MM.1S (cell line): Measurements from ENCODE around the gene SNX5.

Experiments used
- DNase-seq: peaks from one replicate; pipeline ENCODE4 v3.0.0-alpha.2; 2015
- H2AFZ ChIP-seq: fragments of 300-600 bp; sonication (generic); 2 replicates; pipeline ENCODE4 v1.6.0; 2016; ENCODE audit warnings: antibody characterized with exemption, low read length
- H3F3A ChIP-seq: fragments of 300-600 bp; sonication (generic); 2 replicates; pipeline ENCODE4 v1.6.1; 2016; ENCODE audit warnings: mild to moderate bottlenecking, antibody characterized with exemption, low read length, moderate library complexity, mixed read lengths; ENCODE audit not compliant: insufficient read depth
- H3K27ac ChIP-seq: fragments of 300-600 bp; sonication (generic); 2 replicates; pipeline ENCODE4 v1.5.1; 2016; ENCODE audit warnings: mild to moderate bottlenecking, low read length
- H3K27me3 ChIP-seq: fragments of 300-600 bp; sonication (generic); replicated peaks from 2 replicates; pipeline ENCODE4 v1.6.0; 2016; ENCODE audit warnings: low read length; ENCODE audit not compliant: insufficient read depth
- H3K36me3 ChIP-seq: fragments of 300-600 bp; sonication (generic); replicated peaks from 2 replicates; pipeline ENCODE4 v1.6.1; 2016; ENCODE audit warnings: mild to moderate bottlenecking, low read length, mixed read lengths; ENCODE audit not compliant: insufficient read depth
- H3K4me1 ChIP-seq: fragments of 300-600 bp; sonication (generic); 2 replicates; pipeline ENCODE4 v1.6.1; 2016; ENCODE audit warnings: low read length, mixed read lengths
- H3K4me2 ChIP-seq: fragments of 300-600 bp; sonication (generic); 2 replicates; pipeline ENCODE4 v1.6.0; 2016; ENCODE audit warnings: low read depth, low read length
- H3K4me3 ChIP-seq: fragments of 300-600 bp; sonication (generic); 2 replicates; pipeline ENCODE4 v1.5.1; 2016; ENCODE audit warnings: low read length, mixed read lengths
- H3K79me2 ChIP-seq: fragments of 300-600 bp; sonication (generic); 2 replicates; pipeline ENCODE4 v1.6.1; 2016; ENCODE audit warnings: mixed run types, low read length, mixed read lengths
- H3K9ac ChIP-seq: fragments of 300-600 bp; sonication (generic); 2 replicates; pipeline ENCODE4 v1.6.1; 2016; ENCODE audit warnings: low read length, mixed read lengths
- H3K9me2 ChIP-seq: fragments of 300-600 bp; sonication (generic); replicated peaks from 2 replicates; pipeline ENCODE4 v1.6.1; 2016; ENCODE audit warnings: mild to moderate bottlenecking, low read length, mixed read lengths; ENCODE audit not compliant: insufficient read depth
- H3K9me3 ChIP-seq: fragments of 300-600 bp; sonication (generic); replicated peaks from 2 replicates; pipeline ENCODE4 v1.6.1; 2016; ENCODE audit warnings: mild to moderate bottlenecking, low read length, mixed read lengths; ENCODE audit not compliant: insufficient read depth
- H4K20me1 ChIP-seq: fragments of 300-600 bp; sonication (generic); 2 replicates; pipeline ENCODE4 v1.6.1; 2016; ENCODE audit warnings: mild to moderate bottlenecking, low read length, moderate library complexity, mixed read lengths; ENCODE audit not compliant: insufficient read depth
- EZH2 ChIP-seq: fragments of 300-600 bp; sonication (generic); optimal IDR thresholded peaks from 2 replicates; pipeline ENCODE3; 2017; ENCODE audit warnings: low read depth, mild to moderate bottlenecking, antibody characterized with exemption, low read length, mixed read lengths
- EZH2phosphoT487 ChIP-seq: fragments of 300-600 bp; sonication (generic); IDR thresholded peaks from 2 replicates; pipeline ENCODE4 v1.6.1; 2018; ENCODE audit warnings: antibody characterized with exemption, low read length
- TF ChIP-seq, protein P1 (sequence below): fragments of 300-600 bp; sonication (generic); IDR thresholded peaks from 2 replicates; pipeline ENCODE4 v1.5.1; 2016; ENCODE audit warnings: antibody characterized with exemption, low read length, mixed read lengths

The SNX5 gene

DNA sequence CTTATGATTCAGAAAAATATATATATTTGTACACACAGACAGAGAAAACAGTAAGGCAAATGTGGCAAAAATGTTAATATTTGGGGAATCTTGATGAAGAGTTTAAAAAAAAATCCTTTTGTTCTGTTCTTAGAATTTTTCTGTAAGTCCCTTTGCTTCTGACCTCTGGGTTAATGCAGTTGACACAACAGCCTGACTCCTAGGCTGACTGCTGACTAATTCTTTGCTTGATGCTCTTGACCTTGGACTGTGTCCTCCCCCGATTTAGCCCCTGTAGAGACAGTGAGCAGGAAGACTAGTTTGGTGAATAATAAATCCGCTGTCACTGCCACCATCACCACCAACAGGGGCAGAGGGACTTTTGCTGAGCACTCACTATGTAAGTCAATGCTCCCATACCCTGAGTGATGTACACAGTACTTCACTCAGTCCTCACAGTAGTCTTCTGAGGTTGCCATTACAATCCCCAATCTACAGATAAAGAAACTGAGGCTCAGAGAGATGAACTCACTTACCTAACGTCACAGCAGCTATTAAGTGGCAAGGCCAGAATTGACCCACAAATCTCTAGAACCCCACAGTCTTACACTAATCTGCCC is 71.7 kb downstream of the SNX5 start:
- Histone ChIP-seq H3K9ac (no peak overlapping the region; the same call in 1 of the 2 replicates), H3K9me3 (no peaks in the 10 kb centered on the region), H3K4me3 (no peak overlapping the region), H3K79me2 (peaks cover 10% of the 10 kb centered on the region; the same call in 1 of the 2 replicates), H3F3A (peaks cover 19% of the 10 kb centered on the region), H3K4me2 (peak overlapping the region; percentile 63; the same call in 1 of the 2 replicates), H3K4me1 (peaks cover 52% of the 10 kb centered on the region), H3K9me2 (no peaks in the 10 kb centered on the region), H2AFZ (no peak overlapping the region), H3K27me3 (no peaks in the 10 kb centered on the region), H3K27ac (peak overlapping the region; percentile 55; the same call in 1 of the 2 replicates), H4K20me1 (no peaks in the 10 kb centered on the region), H3K36me3 (no peaks in the 10 kb centered on the region)
- peak; percentile 13 for DNase-seq
- TF ChIP-seq EZH2, result no peak
- TF ChIP-seq, protein P1, sequence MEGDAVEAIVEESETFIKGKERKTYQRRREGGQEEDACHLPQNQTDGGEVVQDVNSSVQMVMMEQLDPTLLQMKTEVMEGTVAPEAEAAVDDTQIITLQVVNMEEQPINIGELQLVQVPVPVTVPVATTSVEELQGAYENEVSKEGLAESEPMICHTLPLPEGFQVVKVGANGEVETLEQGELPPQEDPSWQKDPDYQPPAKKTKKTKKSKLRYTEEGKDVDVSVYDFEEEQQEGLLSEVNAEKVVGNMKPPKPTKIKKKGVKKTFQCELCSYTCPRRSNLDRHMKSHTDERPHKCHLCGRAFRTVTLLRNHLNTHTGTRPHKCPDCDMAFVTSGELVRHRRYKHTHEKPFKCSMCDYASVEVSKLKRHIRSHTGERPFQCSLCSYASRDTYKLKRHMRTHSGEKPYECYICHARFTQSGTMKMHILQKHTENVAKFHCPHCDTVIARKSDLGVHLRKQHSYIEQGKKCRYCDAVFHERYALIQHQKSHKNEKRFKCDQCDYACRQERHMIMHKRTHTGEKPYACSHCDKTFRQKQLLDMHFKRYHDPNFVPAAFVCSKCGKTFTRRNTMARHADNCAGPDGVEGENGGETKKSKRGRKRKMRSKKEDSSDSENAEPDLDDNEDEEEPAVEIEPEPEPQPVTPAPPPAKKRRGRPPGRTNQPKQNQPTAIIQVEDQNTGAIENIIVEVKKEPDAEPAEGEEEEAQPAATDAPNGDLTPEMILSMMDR, result no peak
- TF ChIP-seq EZH2phosphoT487, result no peak

- peaks cover 48% of the 10 kb centered on the region for H3K4me1 ChIP-seq
- TF ChIP-seq EZH2phosphoT487 (no peak), EZH2 (no peak)
- TF ChIP-seq, protein P1, result no peak
- peak overlapping the region; percentile 63 for H3K4me2 ChIP-seq
- no peaks in the 10 kb centered on the region for H3K27me3 ChIP-seq
- no peaks in the 10 kb centered on the region for H3K36me3 ChIP-seq
- H3K27ac ChIP-seq, result peak overlapping the region; percentile 55; the same call in 1 of the 2 replicates
- peak overlapping the region; percentile 57; the same call in 1 of the 2 replicates for H3K4me3 ChIP-seq
- no peaks in the 10 kb centered on the region for H4K20me1 ChIP-seq
- peaks cover 16% of the 10 kb centered on the region for H3F3A ChIP-seq
- peak overlapping the region; percentile 33; the same call in 1 of the 2 replicates for H3K9ac ChIP-seq
- no peaks in the 10 kb centered on the region for H3K9me2 ChIP-seq
- H3K9me3 ChIP-seq, result no peaks in the 10 kb centered on the region
- H2AFZ ChIP-seq, result no peak overlapping the region
- no peak for DNase-seq
- H3K79me2 ChIP-seq, result peaks cover 10% of the 10 kb centered on the region; the same call in 1 of the 2 replicates
Measured at GRCh38 chr20:17896193-17896723, 72.3 kb downstream of the SNX5 start.

GRCh38 chr20:17895641-17896171 is 72.9 kb downstream of the SNX5 start:
- Histone ChIP-seq H3K4me2 (peak overlapping the region; percentile 63), H3K4me1 (peaks cover 43% of the 10 kb centered on the region)

More at GRCh38 chr20:17895641-17896171, 72.9 kb downstream of the SNX5 start:
- peaks cover 10% of the 10 kb centered on the region; the same call in 1 of the 2 replicates for H3K79me2 ChIP-seq
- H3K9me2 ChIP-seq, result no peaks in the 10 kb centered on the region
- DNase-seq, result no peak
- no peaks in the 10 kb centered on the region for H4K20me1 ChIP-seq
- no peaks in the 10 kb centered on the region for H3K27me3 ChIP-seq
- no peak for TF ChIP-seq EZH2
- TF ChIP-seq, protein P1, result no peak
- TF ChIP-seq EZH2phosphoT487, result no peak
- peak overlapping the region; percentile 55; the same call in 1 of the 2 replicates for H3K27ac ChIP-seq
- no peaks in the 10 kb centered on the region for H3K9me3 ChIP-seq
- H2AFZ ChIP-seq, result no peak overlapping the region
- peak overlapping the region; percentile 57 for H3K4me3 ChIP-seq
- H3F3A ChIP-seq, result peaks cover 11% of the 10 kb centered on the region
- no peaks in the 10 kb centered on the region for H3K36me3 ChIP-seq
- H3K9ac ChIP-seq, result peak overlapping the region; percentile 33; the same call in 1 of the 2 replicates
